ENCODE measurements around the gene MRAP2.
A peak's percentile ranks its signal among the peaks of the same experiment; 100 is the strongest.

DNA sequence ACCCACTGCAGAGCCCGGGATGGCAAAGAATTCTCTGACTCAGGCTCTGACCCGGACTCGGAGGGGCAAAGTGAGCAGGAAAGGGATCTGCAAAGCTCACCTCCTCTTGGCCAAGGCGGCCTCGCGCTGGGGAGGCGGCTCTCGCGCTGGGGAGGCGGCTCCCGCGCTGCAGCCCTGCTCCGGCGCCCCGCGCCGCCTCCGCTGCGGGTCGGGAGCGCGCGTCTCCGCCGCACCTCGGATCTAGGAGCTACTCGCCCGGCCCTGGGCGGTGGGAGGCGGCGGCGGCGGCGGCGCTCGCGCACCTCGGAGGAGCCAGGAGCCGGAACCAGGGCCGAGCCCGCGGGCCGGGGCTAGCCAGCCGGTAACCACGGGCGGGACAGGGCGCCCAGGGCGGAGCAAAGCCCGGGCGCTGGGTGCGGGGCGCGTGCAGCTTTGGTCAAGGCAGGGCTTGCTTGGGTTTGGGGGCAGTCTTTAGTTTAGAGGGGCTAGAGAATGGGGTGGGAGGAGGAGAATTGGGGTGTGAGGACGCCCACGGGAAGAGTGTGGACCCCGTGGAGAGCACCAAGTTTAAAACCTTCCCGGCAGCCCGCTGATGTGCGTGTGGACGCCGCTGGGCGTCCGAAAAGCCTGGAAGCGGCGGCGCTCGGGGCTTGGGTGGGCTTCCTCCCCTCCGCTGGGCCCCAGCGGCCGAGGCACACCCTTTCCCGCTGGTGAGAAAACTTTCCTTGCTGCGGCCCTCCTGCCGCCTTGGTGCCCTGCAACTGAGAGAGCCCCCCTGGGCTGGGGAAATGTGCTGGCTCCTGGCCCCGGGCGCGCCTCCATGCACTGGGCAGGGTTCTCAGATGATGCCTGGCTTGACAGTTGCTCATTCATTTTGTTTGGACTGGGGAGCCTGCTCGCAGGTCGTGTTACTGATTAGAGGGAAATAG, at the start of gene MRAP2:
- TF ChIP-seq KAT7 (CRISPR knock-in tag; IDR thresholded peaks at IDR 0.05; ENCODE audit: borderline replicate concordance) (no peak), BCLAF1 (IDR thresholded peaks at IDR 0.05) (no peak), HNRNPLL (IDR thresholded peaks at IDR 0.05; ENCODE audit: low read depth, low read length, poor library complexity, severe bottlenecking) (peak; percentile 30), ZNF232 (CRISPR knock-in tag; IDR thresholded peaks at IDR 0.05; ENCODE audit: borderline replicate concordance) (no peak), NFYC (CRISPR knock-in tag; IDR thresholded peaks at IDR 0.05) (no peak), FOXM1 (CRISPR knock-in tag; IDR thresholded peaks at IDR 0.05) (no peak), TBL1XR1 (IDR thresholded peaks at IDR 0.05; ENCODE audit: borderline replicate concordance, low read length, partially characterized antibody) (no peak), CEBPB (IDR thresholded peaks at IDR 0.05; ENCODE audit: borderline replicate concordance, low read depth, low read length) (no peak), TCF7L2 (IDR thresholded peaks at IDR 0.05; ENCODE audit: low read depth, low read length) (no peak)
- TF ChIP-seq, protein P1, sequence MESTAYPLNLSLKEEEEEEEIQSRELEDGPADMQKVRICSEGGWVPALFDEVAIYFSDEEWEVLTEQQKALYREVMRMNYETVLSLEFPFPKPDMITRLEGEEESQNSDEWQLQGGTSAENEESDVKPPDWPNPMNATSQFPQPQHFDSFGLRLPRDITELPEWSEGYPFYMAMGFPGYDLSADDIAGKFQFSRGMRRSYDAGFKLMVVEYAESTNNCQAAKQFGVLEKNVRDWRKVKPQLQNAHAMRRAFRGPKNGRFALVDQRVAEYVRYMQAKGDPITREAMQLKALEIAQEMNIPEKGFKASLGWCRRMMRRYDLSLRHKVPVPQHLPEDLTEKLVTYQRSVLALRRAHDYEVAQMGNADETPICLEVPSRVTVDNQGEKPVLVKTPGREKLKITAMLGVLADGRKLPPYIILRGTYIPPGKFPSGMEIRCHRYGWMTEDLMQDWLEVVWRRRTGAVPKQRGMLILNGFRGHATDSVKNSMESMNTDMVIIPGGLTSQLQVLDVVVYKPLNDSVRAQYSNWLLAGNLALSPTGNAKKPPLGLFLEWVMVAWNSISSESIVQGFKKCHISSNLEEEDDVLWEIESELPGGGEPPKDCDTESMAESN (CRISPR knock-in tag; conservative IDR thresholded peaks at IDR 0.05), result no peak
- TF ChIP-seq, protein P2, sequence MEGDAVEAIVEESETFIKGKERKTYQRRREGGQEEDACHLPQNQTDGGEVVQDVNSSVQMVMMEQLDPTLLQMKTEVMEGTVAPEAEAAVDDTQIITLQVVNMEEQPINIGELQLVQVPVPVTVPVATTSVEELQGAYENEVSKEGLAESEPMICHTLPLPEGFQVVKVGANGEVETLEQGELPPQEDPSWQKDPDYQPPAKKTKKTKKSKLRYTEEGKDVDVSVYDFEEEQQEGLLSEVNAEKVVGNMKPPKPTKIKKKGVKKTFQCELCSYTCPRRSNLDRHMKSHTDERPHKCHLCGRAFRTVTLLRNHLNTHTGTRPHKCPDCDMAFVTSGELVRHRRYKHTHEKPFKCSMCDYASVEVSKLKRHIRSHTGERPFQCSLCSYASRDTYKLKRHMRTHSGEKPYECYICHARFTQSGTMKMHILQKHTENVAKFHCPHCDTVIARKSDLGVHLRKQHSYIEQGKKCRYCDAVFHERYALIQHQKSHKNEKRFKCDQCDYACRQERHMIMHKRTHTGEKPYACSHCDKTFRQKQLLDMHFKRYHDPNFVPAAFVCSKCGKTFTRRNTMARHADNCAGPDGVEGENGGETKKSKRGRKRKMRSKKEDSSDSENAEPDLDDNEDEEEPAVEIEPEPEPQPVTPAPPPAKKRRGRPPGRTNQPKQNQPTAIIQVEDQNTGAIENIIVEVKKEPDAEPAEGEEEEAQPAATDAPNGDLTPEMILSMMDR (CRISPR knock-in tag; IDR thresholded peaks at IDR 0.05), result no peak
